ENCODE data around the gene NLGN2. TPM values are rescaled to one million over a fixed set of nuclear protein-coding genes. Genes with fewer than 3 reads are reported as not detected.

NLGN2 gene
- polyA plus RNA-seq, 3 donors: 0.55 TPM; not detected in 2

DNA sequence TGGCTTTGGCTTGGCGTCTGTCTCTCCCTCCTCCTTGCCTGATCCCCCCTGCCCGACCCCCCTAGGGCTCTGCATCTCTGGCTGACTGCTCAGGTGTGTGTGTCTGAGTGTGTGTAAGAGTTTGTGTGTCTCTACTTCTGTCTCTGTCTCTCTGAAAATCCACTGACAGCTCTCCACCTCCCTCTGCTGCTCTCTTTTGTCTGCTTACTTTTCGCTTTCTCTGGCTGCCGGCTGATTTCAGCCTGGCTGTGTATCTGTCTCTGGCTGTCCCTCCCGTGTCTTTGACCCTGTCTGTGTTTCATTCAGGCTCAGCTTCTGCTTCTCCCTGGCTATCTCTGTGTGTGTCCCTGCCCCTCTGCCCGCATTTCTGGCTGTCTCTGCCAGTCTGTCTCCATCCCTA is 8.7 kb downstream of the NLGN2 start:
- Histone ChIP-seq H3K4me1 (ENCODE audit: control insufficient read depth in 1 of 2, insufficient read depth in 2 of 2, low read length in 2 of 2) (no peaks in the 10 kb centered on the region), H3K36me3 (replicated peaks in 1 of 2; ENCODE audit: control insufficient read depth in 1 of 2, insufficient read depth in 2 of 2, low read length in 2 of 2) (no peaks in the 10 kb centered on the region), H4K20me1 (ENCODE audit: insufficient read depth, low read length) (no peaks in the 10 kb centered on the region), H3K27me3 (ENCODE audit: control insufficient read depth in 2 of 2, insufficient read depth in 2 of 2, low read length in 2 of 2) (no peaks in the 10 kb centered on the region), H3K4me2 (replicated peaks; ENCODE audit: extremely low read depth, low read length, poor library complexity, severe bottlenecking) (no peak overlapping the region), H3K4me3 (replicated peaks in 1 of 3; ENCODE audit: low read depth in 2 of 3, low read length in 3 of 3) (no peak overlapping the region), H3K27ac (ENCODE audit: low read depth in 1 of 2, low read length in 2 of 2) (no peak overlapping the region), H3K79me2 (ENCODE audit: insufficient read depth, low read length) (no peaks in the 10 kb centered on the region), H2AFZ (ENCODE audit: insufficient read depth, low read depth, low read length, poor library complexity, severe bottlenecking) (no peak overlapping the region), H3K9me3 (replicated peaks in 1 of 2; ENCODE audit: control insufficient read depth in 1 of 2, insufficient read depth in 1 of 2, low read length in 2 of 2) (no peaks in the 10 kb centered on the region), H3K9ac (ENCODE audit: insufficient read depth, low read length, poor library complexity, severe bottlenecking) (no peak overlapping the region)
- no peak overlapping the region for H3K4me3 Mint-ChIP-seq
- no peaks in the 10 kb centered on the region for H3K36me3 Mint-ChIP-seq
- no peaks in the 10 kb centered on the region for H3K9me3 Mint-ChIP-seq
- TF ChIP-seq, protein P1, sequence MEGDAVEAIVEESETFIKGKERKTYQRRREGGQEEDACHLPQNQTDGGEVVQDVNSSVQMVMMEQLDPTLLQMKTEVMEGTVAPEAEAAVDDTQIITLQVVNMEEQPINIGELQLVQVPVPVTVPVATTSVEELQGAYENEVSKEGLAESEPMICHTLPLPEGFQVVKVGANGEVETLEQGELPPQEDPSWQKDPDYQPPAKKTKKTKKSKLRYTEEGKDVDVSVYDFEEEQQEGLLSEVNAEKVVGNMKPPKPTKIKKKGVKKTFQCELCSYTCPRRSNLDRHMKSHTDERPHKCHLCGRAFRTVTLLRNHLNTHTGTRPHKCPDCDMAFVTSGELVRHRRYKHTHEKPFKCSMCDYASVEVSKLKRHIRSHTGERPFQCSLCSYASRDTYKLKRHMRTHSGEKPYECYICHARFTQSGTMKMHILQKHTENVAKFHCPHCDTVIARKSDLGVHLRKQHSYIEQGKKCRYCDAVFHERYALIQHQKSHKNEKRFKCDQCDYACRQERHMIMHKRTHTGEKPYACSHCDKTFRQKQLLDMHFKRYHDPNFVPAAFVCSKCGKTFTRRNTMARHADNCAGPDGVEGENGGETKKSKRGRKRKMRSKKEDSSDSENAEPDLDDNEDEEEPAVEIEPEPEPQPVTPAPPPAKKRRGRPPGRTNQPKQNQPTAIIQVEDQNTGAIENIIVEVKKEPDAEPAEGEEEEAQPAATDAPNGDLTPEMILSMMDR (IDR thresholded peaks at IDR 0.05): no peak
- no peaks in the 10 kb centered on the region for H3K4me1 Mint-ChIP-seq
- peak overlapping the region in 1 of 7 donors; percentile 32 for H3K27ac Mint-ChIP-seq
- 94% methylated on average over 4 of the region's 6 CpGs for WGBS (ENCODE audit: insufficient coverage)
- no peak for DNase-seq
- peaks cover 1 to 14% (median 7%) of the 10 kb centered on the region in 3 donors for H3K27me3 Mint-ChIP-seq (ENCODE audit: low read depth in 3 of 3)
- intact Hi-C loops (cut with micrococcal nuclease): no loop called here

GRCh38 chr17:7417056-7417655 is 9.5 kb downstream of the NLGN2 start:
- TF ChIP-seq, protein P1 (IDR thresholded peaks at IDR 0.05): no peak
- Histone ChIP-seq H3K79me2 (ENCODE audit: insufficient read depth, low read length) (no peaks in the 10 kb centered on the region), H3K4me1 (ENCODE audit: control insufficient read depth in 1 of 2, insufficient read depth in 2 of 2, low read length in 2 of 2) (no peaks in the 10 kb centered on the region), H3K4me2 (replicated peaks; ENCODE audit: extremely low read depth, low read length, poor library complexity, severe bottlenecking) (no peak overlapping the region), H3K27me3 (ENCODE audit: control insufficient read depth in 2 of 2, insufficient read depth in 2 of 2, low read length in 2 of 2) (no peaks in the 10 kb centered on the region), H3K9me3 (replicated peaks in 1 of 2; ENCODE audit: control insufficient read depth in 1 of 2, insufficient read depth in 1 of 2, low read length in 2 of 2) (no peaks in the 10 kb centered on the region), H3K27ac (ENCODE audit: low read depth in 1 of 2, low read length in 2 of 2) (no peak overlapping the region), H3K9ac (ENCODE audit: insufficient read depth, low read length, poor library complexity, severe bottlenecking) (no peak overlapping the region), H2AFZ (ENCODE audit: insufficient read depth, low read depth, low read length, poor library complexity, severe bottlenecking) (no peak overlapping the region), H3K36me3 (replicated peaks in 1 of 2; ENCODE audit: control insufficient read depth in 1 of 2, insufficient read depth in 2 of 2, low read length in 2 of 2) (no peaks in the 10 kb centered on the region), H3K4me3 (replicated peaks in 1 of 3; ENCODE audit: low read depth in 2 of 3, low read length in 3 of 3) (no peak overlapping the region), H4K20me1 (ENCODE audit: insufficient read depth, low read length) (no peaks in the 10 kb centered on the region)
- H3K4me1 Mint-ChIP-seq: no peaks in the 10 kb centered on the region
- no peaks in the 10 kb centered on the region for H3K36me3 Mint-ChIP-seq
- H3K4me3 Mint-ChIP-seq: no peak overlapping the region
- H3K27me3 Mint-ChIP-seq (ENCODE audit: low read depth in 3 of 3): peaks cover 1 to 13% (median 7%) of the 10 kb centered on the region in 3 donors
- H3K9me3 Mint-ChIP-seq: no peaks in the 10 kb centered on the region
- 96% methylated on average over 47 of the region's 54 CpGs for WGBS (ENCODE audit: insufficient coverage)
- intact Hi-C loops (cut with micrococcal nuclease): no loop called here
- no peak overlapping the region for H3K27ac Mint-ChIP-seq
- DNase-seq: no peak
